NCI-H82 (cell line): Measurements from ENCODE around the gene ZNF618.
A peak's percentile ranks its signal among the peaks of the same experiment; 100 is the strongest.

Experiments
- DNase-seq: peaks from one replicate; lab custom pipeline; 2025; lab: John Stamatoyannopoulos, UW

The ZNF618 gene

DNA sequence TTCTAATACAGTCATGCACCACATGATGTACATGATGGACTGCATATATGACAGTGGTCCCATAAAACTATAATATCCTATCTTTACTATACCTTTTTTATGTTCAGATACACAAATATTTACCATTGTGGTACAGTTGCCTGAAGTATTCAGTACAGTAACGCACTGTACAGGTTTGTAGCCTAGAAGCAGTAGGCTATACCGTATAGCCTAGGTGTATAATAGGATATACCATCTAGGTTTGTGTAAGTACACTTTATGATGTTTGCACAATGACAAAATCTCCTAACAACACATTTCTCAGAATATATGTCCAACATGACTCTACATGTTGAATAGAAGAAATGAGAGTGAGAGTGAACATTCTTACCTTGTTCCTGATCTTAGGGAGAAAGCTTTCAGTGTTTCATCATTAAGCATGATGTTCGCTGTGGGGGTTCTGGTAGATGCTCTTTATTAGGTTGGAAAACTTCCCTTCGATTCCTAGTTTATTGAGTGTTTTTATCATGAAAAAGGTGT lies 170.2 kb downstream of the ZNF618 start:
- no peak for DNase-seq

DNA sequence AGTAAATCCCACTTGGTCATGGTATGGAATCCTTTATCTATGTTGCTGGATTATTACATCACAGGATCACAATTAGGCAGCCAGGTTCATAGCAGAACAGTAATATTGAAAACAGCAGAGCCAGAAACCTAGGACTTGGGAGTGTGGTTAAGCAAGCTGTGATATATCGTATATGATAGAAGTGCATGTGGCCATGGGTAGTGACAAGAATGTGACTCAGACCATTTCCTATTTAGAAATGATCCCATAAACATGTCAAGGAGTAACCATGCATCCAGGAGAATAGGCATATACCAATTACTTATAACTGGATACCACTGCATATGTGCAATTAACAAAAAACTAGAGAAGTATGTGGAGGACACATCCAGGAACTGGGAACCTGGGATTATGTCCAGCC lies 170.8 kb downstream of the ZNF618 start:
- no peak for DNase-seq

DNA sequence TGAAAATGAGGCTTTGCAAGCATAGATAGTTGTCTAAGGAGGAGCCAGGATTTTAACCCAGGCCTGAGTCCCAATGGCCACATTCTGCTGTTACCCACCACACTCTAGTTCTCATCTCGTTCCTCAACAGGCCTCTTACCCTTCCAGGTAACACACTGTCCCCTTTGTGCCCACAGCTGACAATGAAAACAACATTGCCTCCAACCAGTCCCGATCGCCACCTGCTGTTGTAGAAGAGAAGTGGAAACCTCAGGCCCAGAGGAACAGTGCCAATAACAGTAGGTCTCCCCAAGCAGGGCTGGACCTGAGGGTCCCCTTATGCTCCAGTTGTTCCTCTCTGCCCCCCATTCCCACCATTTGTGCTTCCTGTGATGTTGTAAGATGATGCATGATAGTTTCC lies 171.6 kb downstream of the ZNF618 start:
- peak; percentile 48 for DNase-seq

DNA sequence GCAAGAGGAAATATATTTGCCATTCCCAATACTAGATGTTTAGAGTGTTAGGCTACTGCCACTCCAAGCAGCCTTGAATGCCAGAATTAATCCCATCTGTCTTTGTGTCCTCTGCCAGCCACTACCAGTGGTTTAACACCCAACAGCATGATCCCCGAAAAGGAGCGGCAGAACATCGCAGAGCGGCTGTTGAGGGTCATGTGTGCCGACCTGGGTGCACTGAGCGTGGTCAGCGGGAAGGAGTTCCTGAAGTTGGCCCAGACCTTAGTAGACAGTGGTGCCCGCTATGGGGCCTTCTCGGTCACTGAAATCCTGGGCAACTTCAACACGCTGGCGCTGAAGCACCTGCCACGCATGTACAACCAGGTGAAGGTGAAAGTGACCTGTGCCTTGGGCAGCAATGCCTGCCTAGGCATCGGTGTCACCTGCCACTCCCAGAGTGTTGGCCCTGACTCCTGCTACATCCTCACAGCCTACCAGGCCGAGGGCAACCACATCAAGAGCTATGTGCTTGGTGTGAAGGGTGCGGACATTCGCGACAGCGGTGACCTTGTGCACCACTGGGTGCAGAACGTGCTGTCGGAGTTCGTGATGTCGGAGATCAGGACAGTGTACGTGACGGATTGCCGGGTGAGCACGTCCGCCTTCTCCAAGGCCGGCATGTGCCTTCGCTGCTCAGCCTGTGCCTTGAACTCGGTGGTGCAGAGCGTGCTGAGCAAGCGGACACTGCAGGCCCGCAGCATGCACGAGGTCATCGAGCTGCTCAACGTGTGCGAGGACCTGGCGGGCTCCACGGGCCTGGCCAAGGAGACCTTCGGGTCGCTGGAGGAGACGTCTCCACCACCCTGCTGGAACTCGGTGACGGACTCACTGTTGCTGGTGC lies 172.7 kb downstream of the ZNF618 start:
- no peak for DNase-seq

DNA sequence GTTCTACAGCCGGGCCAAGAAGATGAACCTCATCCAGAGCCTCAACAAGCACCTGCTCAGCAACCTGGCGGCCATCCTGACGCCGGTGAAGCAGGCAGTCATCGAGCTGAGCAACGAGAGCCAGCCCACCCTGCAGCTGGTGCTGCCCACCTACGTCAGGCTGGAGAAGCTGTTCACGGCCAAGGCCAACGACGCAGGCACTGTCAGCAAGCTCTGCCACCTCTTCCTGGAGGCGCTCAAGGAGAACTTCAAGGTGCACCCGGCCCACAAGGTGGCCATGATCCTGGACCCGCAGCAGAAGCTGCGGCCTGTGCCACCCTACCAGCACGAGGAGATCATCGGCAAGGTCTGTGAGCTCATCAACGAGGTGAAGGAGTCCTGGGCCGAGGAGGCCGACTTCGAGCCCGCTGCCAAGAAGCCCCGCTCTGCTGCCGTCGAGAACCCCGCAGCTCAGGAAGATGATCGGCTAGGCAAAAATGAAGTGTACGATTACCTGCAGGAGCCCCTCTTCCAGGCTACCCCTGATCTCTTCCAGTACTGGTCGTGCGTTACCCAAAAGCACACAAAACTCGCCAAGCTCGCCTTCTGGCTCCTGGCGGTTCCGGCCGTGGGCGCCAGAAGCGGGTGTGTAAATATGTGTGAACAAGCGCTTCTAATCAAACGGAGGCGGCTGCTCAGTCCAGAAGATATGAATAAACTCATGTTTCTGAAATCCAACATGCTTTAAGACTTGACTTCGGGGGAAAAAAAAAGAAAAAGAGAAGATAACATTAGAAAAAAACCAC lies 173.5 kb downstream of the ZNF618 start:
- DNase-seq, result no peak

DNA sequence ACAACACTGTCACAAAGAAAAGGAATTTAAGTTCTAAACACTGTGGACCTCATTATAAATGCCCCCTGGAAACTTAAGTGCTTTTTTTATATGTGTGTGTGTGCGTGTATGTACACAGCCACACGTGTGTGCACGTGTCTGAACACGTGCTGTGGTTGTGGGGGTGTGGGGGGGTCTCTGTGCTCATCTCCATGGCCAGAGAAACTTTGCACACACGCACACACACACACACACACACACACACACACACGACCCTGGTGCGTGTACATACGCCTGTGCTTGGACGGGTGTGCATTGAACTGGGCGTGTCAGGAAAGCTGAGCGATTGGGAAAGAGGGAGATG lies 174.1 kb downstream of the ZNF618 start:
- no peak for DNase-seq

DNA sequence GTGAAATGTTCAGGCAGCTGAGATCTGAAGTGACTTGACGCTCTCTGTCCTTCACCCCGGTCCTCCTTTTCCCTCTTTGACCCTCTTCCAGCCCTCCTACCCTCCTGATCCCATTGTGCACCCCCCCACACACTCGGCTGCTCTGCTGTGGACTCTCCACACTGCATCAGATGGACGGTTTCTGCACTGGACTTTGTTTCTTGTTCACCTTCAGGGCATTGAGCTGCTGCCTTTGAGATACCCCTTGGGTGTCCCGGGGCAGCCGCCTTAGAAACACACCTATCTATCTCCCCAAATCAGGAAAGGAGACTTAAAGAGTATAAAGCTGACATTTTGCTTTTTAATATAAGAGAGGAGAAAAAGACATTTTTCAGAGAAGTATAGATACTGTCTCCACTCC lies 174.5 kb downstream of the ZNF618 start:
- DNase-seq, result no peak

DNA sequence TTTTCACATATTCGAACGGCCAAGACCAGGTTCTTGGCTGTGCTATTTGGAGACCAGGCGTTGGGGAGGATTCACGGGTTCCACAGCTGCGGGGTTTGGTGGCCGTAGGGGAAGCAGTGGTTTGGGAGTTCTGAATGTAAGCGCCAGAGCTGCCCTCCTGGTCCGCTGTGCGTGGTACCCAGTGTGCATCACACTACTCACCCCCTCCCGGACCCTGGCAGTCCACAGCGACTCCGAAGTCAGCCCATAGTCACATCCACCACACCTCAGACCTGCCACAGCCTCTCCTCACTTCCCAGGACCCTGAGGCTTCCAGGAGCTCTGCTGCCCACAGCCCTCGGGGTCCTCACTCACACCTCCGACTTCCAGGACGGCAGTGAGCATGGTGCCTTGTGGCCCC lies 175.2 kb downstream of the ZNF618 start:
- DNase-seq, result no peak

DNA sequence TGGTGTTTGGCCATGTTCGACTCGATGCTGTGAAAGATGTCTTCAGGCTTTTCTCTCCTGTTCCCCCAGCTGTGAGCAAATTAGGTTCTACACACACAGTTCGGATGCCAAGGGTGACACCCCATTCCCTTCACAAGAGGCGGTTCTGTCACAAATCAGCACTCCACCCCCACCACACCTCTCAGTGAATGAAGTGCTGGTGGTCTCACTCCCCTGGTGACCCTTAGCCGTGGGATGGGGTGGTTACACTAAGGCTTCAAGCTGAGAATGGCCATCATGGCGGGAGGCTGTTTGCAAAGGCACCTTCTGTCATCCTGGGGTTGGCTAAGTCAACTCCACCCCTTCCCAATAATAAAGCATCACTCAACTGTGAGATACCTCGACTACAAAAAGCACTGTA lies 175.6 kb downstream of the ZNF618 start:
- no peak for DNase-seq

DNA sequence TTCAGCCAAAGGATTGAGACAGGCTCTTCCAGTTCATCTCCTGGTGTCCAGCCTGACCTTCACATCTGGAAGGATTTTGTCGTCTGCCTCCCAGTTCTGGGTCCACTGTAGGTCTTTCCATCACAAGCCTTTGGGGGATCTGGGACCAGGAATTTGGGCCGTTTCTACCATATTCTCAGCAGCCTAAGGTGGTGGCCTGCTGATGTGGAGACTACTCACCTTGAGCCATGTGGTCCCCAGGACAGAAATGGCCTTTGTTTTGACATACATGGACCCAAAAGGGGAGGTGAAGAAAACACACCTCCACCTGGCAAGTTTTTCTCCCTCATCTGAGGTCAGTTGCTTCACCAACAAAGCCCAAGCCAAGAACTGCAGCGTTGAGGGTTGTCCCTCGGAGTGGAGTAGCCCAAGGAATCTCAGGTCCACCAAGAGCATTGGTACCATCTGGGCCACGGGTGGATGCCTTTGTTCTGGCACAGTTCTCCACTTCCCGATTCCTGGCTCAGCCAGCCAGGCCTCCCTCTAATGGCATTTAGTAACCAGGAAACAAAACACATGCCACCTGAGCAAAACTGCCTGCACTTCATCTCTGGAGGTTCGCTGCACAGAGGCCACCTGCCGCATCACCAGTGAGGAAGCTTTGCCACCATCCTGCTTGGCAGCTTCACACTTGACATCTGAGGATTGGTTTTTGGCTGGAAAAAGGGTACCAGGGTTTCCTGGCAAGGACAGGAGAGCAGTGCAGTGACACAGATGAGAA lies 177.3 kb downstream of the ZNF618 start:
- DNase-seq, result no peak

DNA sequence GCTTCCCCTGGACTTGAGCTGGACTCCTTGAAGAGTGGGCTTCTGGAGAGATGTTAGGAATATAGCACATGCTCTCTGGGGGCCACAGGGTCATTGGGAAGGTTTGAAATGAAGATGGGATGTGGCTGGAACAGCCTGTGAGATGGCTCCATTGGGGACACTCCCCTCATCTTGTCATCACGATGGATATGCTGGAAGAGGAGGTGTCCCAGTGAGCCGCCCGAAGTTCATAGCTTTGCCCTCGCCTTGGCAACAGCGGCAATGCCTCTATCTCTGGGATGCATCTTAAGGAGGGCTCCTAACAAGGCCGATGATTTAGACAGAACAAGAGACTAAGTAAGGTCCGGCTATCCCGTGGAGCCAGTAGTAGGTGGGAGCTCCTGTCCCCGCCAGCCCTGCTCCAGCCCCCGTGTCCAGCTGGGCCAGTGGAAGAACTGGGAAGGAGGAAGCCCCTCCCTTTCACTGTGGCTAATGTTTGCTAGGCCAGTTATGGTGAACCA lies 178.1 kb downstream of the ZNF618 start:
- no peak for DNase-seq

DNA sequence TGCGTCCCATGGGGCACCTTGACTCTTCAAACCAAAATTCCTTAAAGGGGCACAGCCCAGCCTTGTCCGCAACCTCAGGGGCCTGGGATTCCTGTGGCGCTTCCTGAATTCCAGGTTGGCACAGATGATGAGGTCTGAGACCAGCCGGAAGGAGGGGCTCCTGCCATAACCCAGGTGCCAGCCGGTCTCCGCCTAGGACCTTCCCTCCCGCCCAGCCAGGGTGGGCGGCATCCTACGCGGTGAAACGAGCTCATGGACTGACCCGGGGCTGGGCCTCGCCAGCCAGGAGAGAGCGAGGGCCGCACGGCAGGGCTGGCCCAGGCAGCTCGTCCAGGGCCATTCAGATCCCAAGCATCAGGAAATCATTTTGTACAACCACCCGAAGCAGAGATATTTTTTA lies 179.0 kb downstream of the ZNF618 start:
- DNase-seq, result no peak

DNA sequence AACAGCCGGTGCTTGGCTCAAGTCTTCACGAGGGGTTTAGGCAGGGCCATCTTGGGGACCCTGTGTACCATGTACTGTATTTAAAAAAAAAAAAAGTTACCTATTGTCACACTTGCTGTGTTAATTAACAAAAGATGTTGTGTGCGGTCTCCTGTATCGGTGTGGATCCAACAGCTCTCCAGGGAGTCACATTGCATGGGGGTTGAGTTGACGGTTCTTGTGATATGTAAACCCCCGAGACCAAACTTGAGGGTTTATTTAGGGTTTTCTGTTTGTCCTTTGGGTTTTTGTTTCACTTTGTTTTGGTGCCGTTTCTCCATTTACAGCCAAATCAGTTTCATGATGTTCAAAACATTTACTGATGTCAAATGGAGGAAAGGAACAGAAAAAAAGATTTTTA lies 179.8 kb downstream of the ZNF618 start:
- DNase-seq, result no peak

DNA sequence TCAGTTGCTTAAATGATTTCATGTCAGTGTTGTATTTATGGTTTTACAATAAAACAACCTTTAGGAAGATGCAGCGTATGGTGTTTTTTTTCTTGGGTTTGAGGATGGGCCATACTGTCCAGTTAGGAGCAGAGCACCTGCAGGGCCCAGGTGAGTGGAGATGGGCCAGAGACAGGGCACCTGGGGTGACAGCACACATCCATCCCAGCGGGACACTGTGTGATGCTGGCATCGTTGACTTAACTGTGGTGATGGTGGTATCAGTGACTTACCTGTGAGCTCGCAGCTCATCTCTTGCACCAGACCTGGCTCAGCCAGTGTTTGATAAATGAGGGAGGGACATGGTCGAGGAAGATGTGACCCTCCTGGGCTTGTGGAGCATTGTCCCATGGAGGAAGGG lies 180.4 kb downstream of the ZNF618 start:
- DNase-seq, result no peak

DNA sequence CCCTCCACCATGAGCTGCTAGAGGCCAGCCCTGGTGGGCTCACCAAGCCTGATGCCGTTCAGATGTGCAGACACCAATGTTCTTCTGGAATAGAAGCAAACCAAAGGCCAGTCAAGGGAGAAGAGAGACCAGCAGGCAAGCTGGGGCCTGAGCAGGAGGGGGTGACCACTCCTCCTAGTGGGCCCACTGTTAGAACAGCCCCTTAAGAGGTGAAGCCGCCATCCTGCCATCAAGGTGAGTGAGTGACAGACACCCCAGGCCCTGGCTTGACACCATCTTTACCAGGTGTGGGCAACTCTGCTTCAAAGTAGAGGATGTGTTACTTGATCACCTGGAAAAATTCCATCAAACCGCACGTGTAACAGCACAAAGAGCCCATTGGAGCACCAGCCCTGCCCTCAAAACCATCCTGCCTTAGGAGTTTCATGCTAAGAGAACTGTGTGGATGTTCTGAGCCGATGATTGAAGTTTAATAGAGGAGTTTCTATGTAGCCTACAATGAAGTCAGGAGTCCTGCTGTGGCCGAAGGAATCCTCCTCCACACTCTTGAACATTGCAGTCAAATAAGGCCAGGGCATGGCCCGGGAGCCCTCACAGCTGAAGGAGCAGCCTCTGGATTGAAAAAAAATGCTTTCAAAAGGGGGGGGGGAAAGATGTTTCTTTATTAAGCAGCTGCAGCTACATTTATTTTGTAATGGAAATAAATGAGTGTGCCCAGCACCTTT lies 181.2 kb downstream of the ZNF618 start:
- DNase-seq, result no peak

DNA sequence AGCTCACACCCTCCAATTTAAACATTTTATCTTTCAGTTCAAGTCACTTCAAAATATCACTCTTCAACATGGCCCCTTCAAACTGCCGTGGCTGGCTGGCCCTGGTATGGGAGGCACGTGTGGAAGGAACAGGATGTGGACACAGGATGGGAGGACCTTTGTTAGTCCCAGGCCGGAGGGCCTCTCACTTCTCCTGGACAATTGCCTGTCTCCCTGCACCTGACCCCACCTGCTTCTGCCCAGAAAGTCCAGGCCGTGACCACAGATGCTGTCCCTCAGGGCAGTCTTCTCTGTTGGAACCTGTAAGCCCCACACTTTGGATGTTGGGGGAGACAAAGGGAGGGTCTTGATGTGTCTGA lies 182.6 kb downstream of the ZNF618 start:
- DNase-seq, result no peak

DNA sequence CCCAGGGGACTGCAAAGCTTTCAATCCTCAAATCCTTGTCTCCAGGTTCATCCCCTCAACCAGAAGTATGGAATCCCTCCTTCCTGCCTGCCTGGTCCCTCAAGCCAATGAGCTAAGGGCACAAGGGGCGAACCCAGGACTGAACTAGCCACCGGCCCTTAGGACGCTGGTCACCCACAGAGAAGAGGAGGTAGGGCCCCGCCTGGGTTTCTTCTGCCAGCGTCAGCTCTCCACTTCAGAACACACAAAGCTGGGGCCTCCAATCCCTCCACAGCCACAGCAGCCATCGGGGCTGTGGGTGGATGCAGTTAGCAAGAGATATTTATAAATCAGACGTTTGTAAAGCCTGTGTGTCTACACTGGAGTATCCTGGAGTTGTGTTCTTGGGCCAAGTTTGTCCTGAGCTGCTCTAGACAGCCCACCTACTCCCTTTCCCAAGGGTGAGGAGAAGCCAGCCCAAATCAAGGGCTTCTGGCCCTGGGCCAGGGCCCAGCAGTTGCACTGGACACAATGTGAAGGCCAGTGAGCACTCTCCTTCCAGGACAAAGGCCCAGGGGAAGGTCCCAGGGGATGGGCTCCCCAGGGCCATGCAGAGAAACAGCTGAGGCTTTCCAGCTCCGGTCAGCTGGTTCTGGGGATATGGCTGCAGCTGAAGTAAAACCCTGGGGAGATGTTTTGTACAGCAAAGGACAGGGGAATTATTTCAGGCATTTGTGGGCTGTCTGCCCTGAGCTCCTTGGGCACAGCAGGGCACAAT lies 183.1 kb downstream of the ZNF618 start:
- DNase-seq, result no peak

DNA sequence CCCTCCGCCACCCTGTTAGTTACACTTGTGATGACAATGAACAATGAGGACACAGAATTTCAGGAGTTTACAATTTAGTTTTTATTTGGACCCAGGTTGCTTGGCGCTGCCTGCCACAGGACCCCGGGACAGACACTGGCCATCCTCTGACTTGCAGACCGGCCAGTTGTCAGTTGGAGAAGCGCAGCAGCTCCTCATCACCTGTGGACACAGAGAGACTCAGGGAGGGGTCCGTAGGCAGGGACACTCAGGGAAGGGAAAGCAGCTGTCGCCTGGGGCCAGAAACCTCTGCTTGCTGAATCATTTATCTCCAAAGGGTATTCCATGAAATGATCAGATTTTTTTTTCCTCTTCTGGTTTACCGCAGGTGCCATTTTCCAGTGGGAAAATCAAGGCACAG lies 184.0 kb downstream of the ZNF618 start:
- DNase-seq, result no peak

DNA sequence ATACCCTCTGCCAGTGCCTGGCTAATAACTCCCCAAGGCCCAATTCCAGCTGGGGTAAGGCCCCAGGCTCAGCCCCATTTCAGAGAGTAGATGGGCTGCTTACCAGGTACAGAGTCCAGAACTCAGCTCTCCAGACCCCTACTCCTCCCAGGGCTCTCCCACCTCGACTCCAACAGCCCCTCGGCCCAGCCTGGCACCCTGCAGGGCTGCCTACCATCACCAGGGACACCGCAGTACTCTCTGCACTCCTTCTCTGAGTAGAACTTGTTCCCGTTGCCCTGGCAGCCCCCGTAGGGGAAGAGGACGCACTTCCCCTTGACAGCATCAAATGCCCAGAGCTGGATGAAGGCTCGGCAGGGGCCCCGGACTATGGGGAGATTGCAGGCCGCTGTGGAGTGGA lies 184.6 kb downstream of the ZNF618 start:
- DNase-seq, result no peak

DNA sequence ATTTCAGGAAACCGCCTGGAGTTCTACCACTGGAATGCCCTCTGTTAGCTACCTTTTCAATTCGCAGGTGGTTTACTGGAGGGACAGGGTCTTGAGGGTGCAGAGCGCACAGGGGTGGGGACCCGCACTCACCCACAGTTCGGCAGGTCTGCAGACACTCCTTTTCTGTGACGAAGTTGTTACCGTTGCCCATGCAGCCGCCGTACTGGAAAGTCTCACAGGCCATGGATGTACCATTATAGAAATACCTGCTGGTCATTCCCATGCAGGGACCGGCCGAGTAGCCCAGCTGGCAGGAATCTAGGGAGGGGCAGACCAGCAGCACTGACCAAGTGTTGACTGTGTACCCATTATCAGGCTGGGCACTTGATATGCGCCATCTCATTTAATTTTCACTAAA lies 185.2 kb downstream of the ZNF618 start:
- DNase-seq, result no peak
